Measurements from ENCODE around the gene FAM124A.

The FAM124A gene

DNA sequence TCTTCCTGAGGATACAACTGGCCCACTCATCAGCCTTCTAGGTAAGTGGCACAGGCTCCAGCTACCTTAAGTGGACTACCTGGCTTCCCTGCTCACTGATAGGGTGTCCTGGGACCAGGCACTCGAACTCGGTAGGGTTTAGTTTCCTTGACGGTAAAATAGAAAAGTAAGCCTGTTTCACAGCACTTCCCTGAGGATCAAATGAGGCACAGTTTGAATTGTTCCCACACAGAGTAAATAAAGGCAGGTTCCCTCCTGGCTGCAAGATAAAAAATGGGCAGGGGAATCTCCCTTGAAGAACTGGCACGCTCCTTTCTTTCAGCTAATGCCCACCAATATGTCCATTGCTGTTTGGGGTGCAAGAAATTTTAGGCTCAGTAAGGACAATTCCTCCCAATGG, 1.1 kb upstream of the FAM124A start:
- DNase-seq, result no peak

DNA sequence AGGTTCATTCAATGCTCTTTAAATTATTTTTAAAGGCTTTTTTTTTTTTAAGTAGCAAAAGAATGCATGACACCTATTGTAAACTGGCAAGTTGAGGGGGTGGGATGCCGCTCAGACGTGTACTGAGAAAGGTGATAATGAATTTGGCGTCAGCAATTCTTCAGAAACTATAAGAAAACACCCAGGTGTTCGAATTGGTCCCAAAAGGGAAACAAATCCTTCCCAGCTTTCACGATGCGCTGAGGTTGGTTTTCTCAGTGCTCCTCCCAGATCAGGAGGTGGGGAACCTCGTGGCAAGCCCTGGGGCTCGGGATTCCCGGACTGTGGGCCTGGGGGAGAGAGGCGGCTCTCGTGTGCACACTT, 543 bp upstream of the FAM124A start:
- no peak for DNase-seq

DNA sequence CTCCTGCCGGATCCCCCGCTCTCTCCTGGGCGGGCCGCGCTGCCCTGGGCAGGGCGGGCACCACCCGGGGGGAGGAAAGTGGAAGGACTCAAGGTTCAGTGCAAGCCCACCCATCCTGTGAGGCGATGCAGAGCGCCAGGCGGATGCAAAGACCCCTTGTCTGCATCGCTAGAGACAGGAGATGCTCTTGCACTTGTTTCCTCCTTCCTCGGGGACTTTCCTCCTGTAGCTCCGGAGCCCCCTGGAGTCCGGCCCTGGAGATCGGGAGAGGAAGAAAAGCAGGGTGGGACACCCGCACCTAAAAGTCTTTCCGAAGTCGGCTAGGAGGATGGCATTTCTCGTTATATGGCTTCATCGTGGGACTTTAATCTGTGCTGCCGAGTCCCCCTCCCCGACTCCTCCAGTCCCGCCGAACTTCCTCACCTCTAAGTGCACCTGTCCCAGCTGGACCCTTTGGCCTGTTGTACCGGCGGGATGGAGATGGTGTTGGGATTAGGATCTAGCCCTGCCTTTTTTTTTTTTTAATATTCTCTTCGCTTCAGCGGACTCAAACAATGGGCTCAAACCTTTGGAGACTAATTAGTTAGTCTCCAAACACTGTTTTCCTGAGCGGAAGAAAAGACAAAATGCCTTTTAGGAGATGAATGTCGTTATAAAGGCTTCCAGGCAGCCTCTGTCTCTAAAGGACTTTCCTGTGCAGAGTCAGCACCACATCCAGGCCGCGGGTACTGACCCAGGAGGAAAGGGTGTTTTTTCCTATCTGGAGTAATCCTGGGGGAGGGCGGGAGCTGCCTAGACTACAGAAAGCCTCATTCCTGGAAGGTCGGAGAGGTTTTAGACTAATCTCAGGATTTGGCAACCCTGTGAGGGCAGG, 725 bp downstream of the FAM124A start:
- no peak for DNase-seq

DNA sequence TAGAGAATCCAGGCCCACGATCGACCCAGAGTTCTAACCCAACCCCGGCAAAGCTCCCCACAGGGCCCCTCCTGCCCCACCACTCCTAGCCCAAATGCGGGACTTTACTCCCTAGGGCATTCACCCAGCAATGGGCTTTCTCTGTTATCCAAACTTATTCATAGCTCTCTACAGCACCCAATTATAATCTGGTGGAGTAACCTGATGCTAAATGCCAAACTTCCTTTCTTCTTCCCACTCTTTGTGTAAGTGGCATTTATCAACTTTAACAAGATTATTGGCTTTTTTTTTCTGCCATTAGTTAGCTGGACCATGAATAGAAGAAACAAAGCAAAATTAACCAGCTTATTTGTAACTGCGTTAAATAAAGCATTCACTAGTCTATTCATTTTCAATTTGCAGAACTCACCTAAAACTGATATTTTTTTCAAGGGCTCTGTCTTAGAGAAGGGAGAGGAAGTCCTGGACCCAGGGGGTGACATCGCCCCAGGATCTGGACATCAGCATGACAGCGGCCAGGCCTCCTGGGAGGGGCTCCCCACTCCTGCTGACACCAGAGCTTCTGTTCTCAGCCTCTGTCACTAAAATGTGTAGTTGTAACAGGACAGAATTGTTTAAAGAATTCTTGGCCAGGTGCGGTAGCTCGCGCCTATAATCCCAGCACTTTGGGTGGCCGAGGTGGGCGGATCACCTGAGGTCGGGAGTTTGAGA, 1.5 kb downstream of the FAM124A start:
- DNase-seq, result no peak

DNA sequence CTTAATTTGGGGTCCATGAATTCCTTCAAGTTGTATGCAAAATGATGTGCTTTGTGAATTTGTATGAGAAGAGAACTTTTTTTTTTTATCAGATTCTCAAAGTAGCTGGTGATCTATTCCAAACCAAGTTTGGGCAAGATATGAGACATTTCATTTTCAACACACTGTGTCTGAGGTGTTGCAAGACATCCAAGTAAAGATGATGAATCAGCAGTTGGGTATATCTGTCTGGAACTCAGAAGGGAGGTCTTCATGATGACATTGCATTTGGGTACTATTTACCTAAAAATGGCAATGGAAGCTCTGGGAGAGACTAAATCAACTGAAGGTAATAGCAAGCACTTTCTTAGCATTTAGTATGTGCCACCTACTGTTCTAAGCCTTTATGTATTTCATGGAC, 2.8 kb downstream of the FAM124A start:
- peak; percentile 78 to 84 for DNase-seq

DNA sequence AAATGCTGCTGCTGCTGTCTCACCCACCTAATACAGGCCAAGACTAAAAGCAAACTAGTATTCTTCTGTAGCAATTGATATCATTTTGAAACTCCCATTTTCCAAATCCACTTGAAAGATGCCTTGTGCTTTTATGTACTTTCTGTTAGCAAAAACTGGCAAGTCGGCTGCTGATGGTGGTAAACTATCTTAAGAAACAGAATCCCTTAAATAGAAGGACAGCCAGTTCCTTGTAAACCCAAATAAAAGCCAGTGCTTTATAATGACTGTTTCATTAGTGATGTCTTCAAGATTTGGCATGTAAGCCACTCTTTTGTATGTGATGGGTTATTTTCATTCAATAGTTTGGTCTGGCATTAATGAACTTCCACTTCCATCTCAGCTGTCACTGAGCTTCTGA, 5.2 kb downstream of the FAM124A start:
- DNase-seq, result no peak

DNA sequence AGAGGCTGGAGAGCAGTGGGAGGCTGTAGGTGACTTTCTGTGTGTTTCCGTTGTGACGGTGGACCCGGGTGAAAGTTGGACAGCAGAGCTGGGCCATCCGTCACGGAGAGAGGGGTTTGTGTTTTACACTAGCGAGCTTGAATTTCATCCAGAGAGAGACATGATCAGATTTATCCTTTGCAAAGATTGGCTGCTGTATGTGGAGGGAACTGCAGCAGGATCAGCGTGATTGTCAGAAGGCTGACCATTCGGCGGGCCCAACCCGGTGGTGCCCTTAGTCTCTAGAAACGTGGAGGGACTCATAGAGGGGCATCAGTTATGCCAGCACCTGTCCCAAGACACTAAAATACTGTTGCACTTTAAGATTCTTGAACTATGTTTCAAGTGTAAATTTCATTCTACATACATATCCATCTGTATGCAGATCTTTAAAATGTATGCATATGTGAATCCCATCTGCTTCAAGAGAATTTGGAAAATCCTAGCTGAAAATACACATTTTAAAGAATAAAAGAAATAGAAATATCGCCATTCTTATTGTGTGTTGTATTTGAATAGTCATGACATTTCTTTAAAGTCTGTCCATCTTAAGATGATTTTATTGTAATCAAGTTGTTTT, 7.0 kb downstream of the FAM124A start:
- no peak for DNase-seq

DNA sequence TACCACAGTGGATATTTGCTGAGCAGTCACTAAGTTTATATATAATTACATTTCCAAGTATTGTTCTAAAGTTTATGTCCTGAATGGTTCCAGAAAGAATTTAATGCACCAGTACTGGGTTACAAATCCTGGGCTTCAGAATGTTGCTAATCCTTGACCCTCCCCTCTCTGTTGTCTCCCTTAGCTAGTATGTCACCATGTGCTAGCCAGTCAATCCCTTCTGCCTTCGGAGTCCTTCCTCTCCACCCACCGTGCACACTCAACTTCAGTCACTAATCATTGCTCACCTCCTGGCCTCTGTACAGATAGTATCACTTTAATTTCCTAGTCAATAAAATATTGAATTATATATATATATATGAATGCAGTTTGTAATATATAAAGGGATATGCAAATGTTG, 7.5 kb downstream of the FAM124A start:
- DNase-seq, result no peak

DNA sequence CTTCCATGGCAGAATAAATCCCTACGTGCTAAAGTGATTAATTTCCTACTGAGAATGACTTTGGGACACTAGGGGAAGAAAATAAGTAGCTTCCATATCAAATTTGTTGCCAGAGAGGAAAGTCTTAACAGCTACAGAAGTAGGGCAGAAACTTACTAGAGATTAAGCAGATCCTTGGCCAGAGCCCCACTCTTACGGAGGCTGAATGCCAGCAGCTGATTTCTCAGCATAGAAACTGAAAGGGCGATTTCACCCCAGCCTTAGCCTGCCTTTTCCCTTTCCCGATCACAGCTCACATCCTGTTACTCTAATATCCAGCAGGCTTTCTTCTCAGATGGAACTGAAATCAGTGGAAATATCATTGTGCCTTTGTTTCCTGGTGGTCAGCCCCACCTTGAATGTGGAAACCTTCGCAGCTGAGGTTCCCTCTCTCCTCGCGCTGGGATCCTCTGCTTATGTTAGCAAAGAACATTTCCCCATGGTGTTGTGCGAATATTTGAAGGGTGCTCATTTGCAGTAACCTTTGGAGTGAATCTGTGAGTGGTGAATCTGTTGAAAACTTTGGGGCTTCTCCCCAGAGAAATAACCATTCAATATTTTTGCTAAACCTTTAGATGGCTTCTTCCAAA, 8.4 kb downstream of the FAM124A start:
- DNase-seq, result no peak

DNA sequence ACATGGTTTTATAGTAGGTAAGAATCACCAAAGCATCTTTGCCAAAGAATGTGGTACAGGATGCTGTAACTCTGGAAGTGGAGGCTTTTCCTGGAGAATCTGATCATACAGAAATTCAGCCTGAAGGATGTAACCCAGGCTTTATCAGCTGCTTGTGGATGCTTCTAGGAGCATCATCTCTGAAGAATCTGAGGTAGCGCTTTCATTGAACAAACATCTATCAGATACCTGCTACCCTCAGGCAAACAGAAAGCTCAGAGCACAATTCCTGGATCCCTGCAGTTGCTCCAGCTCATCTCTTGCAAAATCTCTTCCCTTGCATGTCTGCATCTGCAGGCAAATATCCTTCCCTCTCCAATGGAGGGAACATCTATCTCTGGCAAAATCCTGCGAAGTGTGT, 9.3 kb downstream of the FAM124A start:
- DNase-seq, result no peak

DNA sequence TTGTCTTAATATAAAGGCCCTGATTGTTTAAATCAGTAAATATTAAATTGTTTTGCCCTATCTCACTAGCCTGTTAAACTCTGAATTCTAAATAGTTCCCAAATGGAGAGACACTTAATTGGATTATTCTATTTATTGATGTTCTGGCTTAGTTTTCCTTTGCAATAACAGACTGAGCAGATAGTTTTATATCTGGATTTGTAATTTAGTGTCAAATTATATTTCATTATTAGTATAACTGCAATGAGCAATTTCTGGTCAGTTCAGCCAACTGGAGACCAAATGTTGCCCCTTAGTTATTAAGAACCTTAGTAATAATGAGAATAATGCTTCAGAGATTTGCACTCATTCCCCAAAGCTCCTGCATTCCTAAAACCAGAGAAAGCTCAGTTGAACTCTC, 10.1 kb downstream of the FAM124A start:
- DNase-seq, result no peak

DNA sequence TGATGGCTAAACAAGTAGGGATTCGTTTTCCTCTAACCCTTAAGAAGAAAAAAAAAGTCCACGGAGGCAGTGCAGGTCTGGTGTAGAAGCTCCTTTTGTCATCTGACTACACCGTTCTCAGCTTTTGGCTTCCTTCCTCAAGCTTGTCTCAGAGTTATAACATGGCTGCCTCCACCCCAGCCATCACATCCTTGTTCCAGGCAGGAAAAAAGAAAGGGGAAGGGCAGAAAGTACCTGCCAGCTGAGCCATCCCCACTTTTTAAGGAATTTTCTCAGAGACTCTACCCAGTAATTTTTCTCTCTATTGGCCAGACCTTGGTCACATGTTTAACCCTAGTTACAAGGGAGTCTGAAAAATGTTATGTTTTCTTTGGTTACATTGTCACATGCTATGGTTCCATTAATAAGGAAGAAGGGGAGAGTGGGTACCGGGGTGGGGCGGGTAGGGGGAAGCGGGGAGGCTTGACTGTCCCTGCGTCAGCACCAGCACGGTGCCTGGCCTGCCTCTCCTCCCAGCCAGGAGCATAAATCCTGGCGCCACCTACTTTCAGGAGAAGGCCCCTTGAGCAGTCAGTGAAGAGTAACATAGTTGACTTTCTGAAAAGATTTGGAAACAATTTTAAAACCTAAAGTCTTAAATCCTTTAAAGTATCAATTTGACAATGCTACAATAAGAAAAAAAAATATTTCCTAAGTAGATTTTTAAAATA, 11.1 kb downstream of the FAM124A start:
- no peak for DNase-seq

DNA sequence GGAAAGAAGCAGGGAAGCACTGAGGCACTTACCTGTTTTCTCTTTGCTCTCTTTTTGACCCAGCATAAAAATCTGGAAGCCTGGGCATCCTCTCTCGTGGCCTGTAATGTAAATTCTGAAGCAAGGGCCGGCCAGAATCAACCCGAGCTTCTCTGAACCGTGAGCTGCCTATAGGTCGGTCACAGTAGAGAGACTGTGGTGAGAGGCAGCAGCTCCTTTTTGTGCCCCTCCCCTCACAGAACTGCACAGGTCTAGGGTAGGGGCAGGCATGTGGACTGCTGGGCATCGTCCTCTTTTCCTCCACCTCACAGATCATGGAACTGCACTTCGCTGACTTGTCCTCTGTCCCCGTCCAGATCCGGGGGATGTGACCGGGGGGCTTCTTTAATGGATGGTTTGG, 12.5 kb downstream of the FAM124A start:
- DNase-seq, result no peak

DNA sequence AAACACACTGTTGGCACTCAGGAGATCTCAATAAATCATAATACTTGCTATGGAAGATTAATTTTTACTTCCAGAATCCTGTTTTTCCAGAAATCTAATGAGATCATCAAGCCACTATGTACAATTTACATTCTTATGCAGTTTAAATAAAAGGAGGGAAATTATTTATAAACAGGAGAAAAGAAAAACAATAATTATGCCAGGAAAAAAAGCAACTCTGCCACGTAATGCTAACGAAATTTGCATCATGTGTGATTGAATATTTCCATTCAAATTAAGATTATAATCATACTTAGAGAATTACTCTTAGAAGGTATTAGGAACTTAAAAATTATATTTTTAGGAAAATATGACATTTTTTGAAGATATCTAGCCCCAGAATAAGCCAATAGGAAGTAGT, 13.0 kb downstream of the FAM124A start:
- DNase-seq, result no peak

DNA sequence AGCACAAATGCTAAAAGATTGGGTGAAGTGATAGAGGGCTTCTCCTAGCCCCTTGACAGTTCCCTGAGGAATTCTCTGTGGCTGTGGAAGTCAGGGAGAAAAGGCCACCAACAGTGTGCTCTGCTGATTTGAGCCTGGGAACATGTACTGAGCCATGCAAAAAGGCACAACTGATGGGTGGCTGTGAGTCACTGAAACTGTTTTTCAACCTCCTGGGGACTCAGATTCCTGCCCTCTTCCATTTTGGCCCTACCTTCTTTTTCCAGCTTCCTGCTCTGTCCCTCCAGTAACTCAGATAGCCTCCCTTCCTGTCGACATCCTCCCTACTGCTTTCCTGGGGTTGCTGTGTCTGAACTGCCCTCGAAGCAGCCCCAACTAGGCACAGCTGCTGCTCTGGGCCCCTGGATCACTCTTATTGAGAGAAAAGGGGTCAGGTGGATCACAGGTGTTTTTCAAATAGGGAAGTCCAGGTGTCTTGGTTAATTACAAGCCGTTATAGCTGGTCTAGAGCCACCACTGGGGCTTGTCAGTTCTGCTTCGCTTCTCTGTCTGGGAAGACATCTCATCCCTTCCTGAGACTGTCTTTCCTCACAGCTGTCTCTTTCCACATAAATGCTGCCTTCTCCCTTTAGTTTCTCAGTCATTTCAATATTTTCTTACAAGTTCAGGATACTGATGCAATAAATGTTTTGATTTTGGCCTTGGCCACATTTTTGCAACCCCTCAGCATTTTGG, 13.7 kb downstream of the FAM124A start:
- peak in 1 of 2 experiments; percentile 7 for DNase-seq

DNA sequence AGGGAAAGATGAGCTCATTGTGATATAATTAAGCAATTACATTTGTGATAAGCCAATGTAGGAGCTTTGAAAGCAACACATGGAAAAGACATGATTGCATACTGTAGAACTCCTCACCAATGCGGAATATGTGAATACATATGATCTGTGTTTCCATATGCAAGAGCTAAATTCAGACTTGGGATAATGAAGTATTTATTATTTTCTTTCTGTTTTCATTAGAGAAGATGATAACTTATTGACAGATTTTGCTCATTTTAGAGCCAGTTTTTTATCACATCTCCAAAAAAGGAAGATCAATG, 14.2 kb downstream of the FAM124A start:
- DNase-seq, result no peak

DNA sequence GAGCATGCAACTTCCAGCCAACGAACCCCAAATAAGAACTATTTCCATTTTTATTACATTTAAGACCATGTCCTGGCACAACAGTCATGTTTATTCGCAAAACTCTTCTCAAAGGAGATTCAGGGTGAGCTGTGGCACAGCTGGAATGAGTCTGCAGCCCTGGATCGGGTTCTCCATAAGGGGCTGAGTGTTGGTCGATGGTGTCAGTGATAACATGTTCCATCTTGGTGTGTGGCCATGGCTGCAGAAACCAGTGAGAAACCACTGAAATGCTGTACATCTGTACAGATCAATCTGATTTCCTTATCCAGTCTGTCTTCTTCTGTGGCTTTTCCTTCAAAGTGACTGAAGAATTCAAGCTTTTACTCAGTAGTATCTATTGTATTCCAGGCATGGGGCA, 15.2 kb downstream of the FAM124A start:
- no peak for DNase-seq

DNA sequence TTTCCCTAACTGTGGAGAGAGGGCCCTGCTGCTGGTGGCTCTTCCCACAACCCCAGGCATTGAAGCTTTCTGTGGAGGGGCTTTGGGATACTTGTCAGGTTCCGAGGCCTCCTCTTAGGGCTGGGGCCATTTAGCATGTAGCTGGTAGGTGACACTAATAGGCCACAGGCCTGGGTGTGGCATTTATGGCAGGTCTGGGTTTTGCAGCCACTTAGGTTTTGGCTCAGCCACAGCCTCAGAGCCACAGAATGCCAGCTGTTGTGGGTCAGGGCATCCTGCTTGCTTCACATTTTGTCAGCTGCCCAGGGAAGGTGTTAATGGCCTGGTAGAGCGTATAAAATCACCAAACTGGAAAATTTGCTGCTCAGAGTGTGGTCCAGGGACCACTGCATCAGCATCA, 15.7 kb downstream of the FAM124A start:
- DNase-seq, result no peak

DNA sequence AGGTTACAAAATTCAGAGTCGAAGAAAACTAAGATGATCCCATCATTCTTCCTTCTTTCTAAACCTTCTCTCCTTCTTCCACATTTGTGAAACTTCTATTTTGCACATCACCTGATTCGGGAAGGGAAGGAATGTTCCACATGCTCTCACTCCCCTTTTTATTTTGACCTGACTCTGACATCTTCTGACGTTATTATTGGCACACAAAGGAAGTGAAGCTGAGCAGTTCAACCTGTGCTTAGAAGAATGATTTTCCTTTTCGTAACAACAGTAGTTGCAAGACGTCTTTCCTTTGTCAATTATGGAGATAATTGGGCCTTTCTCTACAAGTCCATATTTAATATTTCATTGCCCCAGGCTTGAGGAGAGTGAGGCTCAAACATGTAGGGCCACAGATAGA, 18.0 kb downstream of the FAM124A start:
- DNase-seq, result peak in 1 of 2 experiments; percentile 11

DNA sequence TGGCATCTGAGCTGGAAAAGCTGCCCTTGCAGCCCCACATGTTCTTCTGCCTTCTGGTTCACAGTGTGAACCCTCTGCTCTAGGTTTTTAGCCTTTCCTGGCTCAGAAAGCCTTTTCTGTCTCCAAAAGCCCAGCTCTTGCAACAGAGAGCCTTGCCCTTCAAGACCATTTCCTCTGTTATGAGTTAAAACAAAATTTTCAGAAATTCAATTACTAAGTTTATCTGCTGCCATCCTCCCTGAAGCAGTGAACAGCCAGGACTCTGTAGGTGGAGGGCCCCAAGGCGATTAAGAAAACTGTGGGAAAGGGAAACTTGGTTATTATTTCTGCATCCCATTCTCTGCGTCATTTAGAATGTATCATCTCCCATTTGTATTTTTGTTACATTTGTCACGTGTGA, 18.8 kb downstream of the FAM124A start:
- no peak for DNase-seq

DNA sequence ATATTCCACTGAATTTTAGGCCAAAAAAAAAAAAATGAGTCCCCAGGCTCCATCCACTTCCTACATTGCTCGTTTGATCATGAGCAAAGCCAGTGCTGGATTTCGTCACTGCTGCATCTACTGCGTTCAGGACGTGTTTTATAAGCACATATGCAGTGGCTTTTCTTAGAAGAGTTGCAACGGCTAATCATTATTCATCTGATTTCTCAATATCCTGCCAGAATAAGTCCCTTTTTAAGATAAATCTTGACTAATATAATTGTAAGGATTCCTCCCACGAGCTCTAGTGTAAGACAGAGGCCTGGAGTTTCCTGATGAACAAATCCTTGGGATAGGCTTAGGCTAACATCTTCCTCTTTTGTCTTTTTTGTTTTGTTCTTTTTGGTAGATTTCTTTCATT, 19.5 kb downstream of the FAM124A start:
- peak; percentile 98 to 99 for DNase-seq

DNA sequence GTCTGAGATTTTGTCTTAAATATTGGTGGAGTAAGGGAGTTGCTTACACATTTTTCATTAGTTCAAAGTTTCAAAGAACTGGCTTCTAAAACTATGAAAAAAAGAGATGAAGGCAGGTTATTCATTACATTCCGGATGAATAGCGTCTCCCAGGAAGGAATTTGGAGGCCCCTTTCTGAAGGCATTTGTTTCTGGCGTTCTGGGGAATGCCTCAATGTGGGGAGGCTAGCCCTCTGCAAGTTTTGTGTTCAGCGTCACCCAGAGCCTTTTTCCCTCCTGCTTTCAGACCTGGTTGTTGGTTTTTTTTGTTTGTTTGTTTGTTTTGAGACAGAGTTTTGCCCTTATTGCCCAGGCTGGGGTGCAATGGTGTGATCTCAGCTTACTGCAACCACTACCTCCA, 21.0 kb downstream of the FAM124A start:
- DNase-seq, result no peak

All from AML-193 (cell line).